ENCODE measurements around the gene KNCN.
A peak's percentile ranks its signal among the peaks of the same experiment; 100 is the strongest.

Gene KNCN

DNA sequence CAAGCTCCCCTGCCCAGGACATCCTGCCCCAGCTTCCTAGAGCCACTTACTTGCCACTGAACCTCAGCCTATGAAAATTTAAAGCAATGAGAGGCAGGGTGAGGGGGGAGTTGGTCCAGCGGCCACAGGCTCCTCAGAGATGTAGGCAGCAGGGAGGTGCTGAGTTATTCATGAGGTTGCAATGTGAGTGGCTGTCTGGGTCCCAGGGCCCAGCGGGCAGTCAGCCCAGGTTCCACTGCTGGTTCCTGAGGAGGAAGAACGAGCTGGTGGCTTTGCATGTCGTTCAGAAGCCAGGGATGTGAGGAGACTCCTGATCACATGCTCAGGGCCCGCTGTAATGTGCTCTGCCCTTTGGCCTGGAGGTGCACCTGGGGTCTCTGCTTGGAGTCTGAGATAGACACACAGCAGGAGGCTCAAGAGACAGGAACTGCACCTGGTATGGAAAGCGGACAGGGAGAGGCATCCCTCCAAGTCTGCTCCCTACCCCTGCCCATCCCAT is at the start of gene KNCN:
TSS of gene KNCN (minus strand) at position 51 of the 499 bp plus-strand sequence. CDS start 432 bp downstream, outside the sequence.
- DNase-seq, result no peak

DNA sequence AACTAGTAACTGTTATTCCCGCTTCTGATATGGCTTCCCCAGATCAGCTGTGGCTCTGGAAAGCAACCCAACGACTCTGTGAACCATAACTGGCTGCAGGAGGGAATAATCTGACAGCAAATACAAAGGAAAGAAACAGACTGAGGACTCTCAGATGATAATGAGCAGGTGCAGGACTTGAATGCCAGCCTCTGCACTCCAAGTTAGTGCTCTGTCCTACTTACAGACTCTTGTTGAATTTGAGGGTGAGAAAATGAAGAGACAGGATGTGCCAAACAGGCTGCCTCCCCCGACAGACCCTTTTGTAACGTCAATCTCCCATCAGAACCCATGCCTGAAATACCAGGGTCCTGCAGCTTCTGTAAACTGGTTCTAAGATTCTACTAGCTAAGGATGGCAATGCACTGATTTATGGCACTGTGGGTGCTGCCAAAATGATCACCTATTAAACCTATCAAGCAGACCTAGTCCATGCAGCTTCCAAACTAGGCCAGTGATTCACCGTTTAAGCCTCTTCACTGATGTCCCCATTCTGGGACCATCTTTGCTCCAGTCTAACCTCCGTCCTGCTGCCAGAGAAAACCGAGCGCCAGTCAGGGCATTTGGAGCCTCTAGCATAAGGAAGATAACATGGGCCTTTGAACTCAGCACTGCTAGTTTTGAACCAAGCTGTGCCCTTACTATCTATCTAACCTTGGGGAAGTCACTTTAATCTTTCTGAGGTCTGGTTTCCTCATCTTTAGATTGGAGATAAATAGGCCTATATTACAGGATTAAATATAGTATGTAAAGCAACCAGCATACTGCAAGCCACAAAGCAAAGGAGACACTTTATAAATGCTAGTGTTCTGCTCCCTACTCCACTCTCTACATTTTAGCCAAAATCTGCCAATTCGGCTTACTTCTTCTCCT is 47.9 kb upstream of the KNCN start:
- DNase-seq, result no peak

DNA sequence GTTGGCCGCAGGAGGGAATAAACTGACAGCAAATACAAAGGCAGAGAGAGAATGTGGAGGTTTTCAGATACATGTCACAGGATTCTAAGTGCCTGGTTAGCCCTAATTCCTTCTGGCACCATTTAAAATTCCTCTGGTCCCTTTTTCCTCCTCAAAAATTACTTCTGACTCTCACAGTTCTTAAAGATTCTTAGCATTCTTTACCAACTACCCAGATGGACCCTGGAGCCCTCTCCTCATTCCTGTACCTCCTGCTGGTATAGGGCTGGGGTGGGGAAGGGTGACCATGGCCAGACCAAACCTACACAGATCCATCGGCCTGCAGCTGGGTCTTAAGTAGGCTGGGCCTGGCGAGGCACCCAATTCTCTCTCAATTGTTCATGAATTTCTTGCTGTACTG is 45.4 kb upstream of the KNCN start:
- no peak for DNase-seq

DNA sequence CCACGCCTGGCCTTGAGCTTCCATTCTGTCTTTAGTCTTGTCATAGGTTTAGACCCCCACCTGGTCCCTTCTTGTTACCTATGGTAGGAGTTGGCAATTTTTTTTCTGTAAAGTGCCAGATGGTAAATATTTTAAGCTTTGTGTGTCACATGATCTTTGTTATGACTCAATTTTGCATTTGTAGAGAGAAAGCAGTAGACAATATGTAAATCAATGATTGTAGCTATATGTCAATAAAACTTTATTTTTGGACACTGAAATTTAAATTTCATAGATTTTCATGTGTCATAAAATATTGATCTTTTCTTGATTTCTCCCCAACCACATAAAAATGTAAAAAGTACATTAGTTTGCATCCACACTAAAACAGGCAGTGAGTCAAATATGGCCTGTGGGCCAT is 44.6 kb upstream of the KNCN start:
- no peak for DNase-seq

DNA sequence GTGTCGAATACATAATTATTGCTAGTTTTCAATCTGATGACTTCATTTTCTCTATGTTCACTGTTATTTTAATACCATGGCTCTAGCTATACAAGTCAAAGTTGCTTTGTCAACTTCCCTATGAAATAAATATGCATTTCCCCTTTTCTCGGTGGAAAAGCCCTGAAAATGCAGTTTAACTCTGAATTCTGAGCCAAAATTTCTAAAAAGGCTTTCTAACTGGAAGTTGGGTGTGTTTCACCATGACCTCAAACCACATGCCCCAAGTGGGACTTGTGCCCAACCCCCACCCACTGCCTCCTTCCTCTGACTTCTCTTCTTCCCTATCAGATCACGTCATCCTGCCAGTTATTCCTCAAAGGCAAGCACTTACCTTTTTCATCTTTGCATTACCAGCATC is 43.7 kb upstream of the KNCN start:
- peak; percentile 36 for DNase-seq

DNA sequence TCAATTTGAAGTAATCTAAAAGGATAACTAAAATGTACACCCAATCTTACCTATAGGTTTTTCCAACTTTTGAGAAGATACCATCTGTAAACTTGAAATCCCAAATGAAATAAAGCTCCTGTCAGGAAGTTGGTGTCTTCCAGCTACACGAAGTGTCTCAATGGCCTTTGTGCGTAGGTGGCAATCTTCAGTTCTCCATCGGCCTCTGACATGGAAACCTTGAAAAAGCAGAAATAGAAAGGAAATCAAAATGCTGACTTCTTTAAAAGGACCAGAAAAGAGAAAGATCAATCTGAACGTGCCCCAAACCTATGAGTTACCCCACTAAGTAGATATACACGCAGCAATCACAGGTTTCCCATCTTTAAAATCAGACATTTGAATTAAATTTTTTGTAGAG is 42.6 kb upstream of the KNCN start:
- DNase-seq, result no peak

DNA sequence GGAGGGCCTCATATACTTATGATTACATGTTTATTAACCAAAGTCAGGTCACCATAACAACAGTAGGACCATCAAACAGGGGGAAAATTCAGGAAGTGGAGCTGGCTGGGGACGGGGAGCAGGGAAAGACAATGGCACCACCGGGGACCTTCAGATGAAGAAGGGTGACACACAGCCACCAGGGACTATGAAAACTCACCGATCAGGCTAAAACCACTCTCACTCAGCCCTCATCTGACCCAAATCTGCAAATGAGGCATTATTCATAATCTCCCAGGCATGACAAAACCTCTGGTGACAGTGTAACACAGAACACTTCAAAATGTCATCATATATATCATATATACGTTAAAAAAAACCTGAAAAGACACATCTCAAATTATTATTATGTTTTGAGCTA is 41.4 kb upstream of the KNCN start:
- no peak for DNase-seq

DNA sequence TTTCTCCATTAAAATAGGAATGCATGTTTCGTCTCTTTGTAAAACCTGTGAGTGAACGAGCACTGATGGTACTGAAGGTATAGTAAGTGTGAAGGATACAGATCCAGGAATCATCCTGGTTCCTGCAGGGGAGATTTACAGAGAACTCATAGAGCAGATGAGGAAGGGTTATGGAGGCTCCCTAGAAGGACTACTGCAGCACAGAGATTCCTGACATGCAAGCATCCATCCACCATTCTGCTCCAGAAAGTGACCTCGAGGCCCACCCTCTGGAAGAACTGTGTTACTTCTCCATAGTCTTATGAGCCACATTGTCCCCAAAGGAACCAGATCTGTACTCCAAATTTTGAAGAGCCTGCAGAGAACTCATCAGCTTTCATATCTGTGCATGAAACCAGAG is 38.1 kb upstream of the KNCN start:
- DNase-seq, result no peak

DNA sequence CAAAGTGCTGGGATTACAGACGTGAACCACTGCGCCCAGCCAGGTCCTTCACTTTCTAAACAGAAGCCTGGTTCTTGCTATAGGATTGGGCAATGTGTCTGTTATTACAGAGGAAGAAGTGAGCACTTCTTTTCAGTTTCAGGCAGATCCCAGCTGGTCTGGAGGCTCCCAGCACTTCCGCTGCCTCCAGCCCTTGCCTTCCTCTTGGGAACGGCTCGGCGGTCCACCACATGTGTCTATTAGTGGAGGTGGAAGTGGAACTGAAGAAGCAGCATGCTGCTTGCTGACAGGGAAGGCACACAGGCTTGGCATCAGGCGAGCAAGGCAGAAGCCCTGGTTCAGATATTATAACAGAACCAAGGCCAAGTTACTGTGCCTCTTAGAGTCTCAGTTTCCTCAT is 35.6 kb upstream of the KNCN start:
- DNase-seq, result no peak

DNA sequence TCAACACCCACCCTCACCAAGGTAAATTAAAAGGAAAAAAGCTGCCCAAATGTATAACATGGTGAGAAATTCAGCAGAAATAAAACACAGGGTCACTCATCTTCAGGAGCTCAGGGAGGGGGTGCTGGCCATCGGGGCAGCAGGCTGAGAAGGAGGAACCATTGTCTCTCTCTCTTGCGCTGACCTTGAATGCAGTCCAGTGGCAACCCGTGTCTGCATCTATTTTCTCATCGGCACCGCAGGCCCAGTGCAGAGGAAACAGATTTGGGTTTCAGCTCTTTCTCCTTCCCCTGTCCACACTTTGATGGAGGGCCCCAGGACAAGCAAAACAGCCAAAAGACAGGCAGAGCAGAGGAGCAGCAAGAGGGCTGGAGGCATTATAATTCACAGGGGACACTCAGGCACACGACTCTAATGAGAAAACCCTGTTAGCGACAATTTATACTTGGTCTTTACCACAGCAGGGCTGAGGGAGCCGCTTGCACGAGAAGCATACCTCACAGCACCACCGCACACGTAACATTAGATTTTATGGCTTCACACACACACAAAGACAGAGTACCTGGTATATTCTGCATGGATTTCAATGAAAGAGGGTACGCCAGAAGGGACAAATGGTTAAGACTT is 34.0 kb upstream of the KNCN start:
- DNase-seq, result no peak

DNA sequence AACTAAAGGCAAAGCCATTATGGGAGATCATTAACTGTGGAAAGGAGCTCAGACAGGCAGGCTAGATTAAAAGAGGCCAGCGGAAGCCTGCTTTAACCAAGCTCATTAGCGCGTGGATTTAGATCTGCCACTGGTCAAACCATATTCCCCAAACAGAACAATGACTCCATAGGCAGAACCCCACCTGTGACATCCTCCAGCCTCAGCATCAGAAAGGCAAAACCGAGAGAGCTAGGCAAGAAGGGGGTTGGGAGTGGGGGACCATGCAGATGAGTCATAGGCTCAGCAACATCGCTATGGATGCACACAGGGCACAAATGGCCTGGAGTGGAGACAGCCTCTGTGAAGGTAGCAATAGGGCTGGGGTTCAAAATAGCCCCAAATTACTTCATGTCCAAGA is 32.0 kb upstream of the KNCN start:
- no peak for DNase-seq

DNA sequence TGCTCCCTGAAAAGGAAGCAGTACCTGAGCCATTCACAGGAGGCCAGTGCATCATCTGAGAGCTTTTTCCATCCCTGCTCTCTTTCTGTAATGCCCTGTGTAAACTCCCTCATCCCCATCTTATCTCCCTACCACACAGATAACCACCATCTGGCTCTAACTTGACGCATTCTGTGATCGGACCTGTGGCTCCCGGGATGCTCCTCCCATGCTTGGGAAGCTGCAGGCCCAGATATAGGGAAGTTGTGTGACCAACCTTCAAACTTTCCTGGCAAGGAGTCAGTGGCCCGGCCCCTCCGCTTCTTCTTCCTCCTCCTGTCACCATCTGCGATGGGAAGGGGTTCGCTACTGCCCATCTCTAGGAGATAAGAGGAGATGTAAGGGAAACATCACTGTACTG is 31.5 kb upstream of the KNCN start:
- no peak for DNase-seq

DNA sequence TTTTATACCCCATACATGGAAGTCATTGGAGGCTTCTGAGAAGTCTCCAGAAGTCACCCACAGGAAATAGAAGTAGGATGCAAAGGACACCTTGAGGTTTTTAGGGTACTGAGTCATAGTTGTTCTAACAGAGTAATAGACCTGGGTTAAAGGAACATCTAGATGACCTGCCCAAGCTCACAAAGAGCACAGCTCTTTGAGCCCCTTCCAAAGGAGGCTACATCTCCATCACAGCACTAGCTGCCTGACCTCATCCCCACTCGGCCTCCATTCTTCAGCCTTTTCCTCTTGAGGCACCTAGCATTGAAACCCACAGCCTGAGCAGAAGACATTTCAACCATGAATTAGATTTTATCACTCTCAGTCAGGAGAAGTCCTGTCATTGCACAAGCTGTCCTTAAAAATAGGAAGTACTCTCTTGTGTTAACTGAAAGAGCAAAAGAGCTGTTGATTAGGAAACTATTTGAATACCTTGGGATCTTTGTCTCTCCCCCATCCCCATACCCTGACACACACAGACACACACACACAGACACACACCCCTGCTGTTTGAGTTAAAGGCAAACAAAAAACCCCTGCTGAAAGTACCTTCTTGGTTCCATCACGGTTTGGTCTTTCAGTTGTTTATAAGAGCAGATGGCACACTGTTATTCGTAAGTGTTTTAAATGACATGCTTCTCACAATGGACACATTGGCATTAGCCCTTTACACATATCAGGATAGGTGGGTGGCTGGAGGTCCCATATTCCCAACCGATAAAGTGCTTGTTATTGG is 30.4 kb upstream of the KNCN start:
- DNase-seq, result peak; percentile 34

DNA sequence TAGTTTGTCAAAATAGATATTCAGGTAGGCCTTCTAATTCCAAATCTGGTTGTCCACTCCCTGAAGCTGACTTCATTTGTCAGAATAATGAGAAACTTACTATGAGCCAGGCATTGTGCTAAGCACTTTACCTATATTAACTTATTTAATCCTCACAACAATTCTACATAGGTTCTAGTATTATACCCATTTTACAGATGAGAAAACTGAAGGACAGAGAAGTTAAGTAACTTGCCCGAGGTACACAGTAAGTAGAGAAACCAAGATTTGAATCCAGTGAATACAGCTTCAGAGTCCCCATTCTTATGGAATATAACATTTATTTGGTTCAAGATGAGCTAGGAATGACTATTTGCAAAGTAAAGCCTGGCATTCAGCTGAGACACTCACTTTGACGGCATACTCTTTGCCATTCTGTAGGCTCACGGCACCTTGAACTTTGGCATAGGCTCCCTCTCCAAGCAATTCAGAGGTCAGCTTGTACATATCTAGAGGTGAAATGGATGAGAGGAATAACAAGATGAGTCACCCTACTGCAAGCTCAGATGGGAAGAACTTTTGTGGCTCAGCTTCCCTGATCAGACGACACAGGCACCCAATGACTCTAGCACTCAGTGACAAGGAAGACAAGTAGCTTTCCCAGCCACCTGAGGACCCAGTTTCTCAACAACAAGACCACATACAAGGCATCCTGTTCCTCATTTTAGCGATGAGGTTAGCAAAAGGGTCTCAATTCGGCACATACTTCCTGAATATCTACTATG is 28.9 kb upstream of the KNCN start:
- DNase-seq, result no peak

DNA sequence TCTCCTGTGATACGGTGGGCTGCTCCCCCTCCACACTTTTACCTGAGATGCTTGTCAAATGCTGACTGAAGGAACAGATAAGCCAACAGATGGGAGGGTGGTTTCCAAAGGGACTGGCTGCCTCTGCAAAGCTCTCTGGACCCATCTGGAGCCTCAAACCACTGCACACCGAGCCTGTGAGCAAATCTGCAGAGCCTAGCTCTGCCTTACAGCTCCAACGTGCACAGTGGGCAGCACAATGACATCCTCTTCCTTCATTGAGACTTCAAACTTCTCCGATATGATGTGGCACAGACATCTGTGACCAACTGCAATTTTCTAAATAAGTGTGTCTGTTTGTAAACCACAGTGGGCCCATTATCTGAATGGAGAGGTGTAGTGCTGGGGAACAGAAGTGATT is 26.2 kb upstream of the KNCN start:
- DNase-seq, result no peak

DNA sequence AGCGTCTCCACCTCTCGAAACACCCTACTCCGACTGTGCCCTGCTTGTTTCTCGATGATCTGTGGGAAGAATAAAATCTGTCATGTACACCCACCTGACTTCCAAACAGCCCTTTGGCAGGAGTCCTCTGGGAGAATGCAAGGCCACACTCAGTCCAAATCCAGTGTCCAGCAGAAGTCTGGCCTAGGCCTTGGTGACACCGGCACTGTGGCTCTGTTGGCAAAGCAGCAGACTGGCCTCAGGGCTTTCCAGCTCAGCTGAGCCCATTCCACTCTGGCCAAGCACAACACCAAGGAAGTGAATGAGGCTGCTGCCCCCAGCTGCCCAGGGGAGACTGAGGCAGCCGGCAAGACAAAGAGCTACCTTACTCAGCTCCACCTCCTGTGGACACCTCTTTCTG is 25.1 kb upstream of the KNCN start:
- no peak for DNase-seq

DNA sequence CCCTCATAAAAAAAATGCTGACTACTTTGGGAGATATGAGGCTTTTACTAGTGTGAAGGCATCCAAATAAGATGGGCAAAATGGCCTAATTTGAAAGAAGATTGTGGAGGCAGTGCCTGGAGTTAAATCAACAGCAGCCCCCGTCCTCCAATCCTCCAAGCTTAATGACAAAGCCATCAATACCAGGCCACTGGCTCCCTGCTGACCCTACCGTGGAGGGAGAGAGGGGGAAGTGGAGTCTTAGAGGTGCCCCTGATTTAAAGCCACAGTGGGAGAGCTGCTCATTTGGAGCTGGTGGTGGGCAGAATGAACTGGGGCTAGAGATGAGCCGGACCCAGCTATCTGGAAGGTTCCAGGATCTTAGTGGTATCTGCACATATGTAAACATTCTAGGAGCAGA is 24.3 kb upstream of the KNCN start:
- DNase-seq, result no peak

DNA sequence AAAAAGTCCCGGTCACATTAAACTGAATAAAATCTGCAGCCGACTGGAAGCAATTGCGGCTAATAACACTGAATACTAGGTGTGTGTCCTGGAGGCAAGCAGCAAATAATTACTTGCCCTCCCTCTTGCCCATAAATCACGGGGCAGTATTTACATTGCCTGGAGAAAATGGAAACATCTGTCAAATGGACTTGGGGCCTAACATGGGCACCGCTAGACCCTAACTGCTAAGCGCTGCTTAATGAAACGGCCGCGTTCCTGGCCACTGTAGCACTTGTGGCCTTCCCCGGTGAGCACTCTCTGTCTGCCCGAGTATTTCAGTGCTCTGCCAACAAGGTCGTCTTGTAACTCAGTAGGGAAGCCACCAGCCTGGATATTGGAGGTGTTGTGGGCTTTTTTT is 23.9 kb upstream of the KNCN start:
- DNase-seq, result no peak

DNA sequence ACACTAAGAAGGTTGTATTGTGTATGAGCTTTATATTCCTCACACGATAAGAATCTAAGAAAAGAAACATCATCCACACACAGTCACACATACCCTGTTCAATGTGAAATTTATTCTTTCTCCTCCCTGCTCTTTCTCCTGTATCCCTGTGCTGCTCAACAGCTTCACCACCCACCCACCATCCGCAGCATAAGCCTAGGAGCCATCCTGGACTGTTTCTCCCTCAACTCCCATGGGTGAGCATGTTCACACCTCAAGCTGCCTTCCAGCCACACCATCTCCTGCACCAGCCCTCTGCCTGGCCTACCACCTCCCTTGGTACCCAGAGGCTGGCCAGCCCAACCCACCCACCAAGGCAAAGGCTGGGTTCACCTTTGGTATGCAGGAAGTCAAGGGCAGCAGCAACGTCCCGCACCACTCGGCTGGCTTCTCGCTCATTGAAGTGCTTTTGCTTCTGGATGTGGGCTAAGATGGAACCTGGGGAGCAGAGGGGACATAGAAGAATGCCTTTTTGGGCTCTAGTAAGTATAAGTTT is 20.3 kb upstream of the KNCN start:
- DNase-seq, result no peak

DNA sequence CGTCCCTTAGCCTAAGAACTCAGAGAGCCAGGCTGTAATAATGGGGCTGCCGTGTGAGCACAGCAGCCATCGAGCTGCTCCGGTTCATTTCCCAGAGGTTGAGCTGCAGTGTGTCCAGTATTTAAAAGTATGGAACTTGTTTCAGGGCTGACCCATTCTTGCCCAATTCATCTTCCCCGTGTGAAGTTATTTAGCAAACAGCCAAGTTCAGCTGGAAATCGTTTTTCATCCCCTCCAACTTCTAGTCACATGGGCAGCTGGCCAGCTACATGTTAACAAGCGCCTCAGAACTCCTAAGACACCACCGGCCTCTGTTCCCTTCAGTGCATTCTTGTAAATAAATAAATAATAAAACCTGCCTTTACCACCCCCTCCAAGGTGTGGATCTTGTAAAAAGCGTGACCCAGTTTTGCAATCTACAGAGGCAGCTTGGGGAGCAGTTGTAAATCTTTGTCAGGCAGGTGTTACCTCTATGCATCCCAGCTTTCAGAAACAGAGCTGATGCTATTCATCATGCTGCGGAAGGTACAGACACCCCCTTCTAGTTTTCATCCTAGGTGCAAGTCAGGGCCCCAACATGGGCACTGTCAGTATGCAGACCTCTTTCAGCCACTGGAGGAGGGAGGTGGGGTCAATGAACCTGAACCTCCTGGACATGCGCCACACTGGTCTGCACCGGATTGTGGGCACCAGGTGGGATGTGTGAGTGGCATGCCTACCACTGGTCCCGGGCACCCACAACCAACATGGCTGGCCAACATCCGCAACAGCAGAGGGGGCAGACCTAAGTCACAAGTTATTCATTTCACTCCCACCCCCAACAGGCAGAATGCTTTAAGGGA is 18.7 kb upstream of the KNCN start:
- DNase-seq, result no peak

DNA sequence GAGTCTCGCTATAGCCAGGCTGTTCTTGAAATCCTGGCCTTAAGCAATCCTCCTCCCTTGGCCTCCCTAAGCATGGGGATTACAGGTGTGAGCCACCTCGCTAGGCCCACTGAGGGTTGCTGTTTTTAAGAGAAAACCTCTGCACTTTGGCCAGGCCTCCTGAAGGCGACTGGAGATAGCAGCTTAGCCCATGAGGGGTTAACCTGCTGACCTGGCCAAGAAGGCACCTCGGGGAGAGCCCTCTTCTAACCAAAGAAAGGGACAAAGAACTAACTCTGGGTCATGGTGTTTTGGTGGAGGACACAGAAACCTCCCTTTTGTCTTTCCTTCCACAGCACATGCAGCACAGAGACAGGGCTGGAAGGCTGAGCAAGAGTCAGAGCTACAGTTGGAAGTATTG is 17.7 kb upstream of the KNCN start:
- no peak for DNase-seq

DNA sequence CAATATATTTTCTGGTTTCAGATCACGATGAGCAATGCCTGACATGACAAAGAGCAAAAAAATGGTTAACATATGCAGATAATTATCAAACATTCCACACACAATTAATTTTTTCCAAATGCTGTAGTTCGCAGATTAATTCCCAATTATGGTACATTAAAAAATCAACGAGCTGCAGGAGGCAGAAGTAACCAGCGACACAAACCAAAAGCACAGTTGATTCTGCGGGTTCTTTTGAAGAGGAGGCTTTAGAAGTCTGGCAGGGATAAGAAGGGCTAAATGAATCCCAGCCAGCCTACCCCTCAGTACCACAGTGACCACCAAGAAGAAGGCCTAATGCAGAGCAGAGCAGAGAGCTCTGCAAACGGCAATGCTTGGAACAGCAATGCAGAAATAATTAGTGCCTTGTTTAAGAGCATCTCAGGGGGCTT is 17.0 kb upstream of the KNCN start:
- no peak for DNase-seq
